ENCODE measurements around the gene GLIS1. TPM values are rescaled to one million over a fixed set of nuclear protein-coding genes. Genes with fewer than 3 reads are reported as not detected.

Gene GLIS1
- total and polyA plus RNA-seq, 2 experiments from 2014 or later: 0.26 to 0.31 TPM

GRCh38 chr1:53735261-53735660 is 3.7 kb downstream of the GLIS1 start:
- Histone ChIP-seq H3K4me2 (no peak overlapping the region; the same call in 1 of the 2 replicates), H4K20me1 (replicated peaks; ENCODE audit: insufficient read depth) (no peaks in the 10 kb centered on the region), H3K9me2 (ENCODE audit: insufficient read depth) (no peaks in the 10 kb centered on the region), H3K36me3 (ENCODE audit: insufficient read depth) (no peaks in the 10 kb centered on the region), H3K4me3 (no peak overlapping the region), H3K79me2 (replicated peaks; ENCODE audit: insufficient read depth) (no peaks in the 10 kb centered on the region), H3K27ac (ENCODE audit: low read depth) (no peak overlapping the region), H2AFZ (no peak overlapping the region), H3K27me3 (ENCODE audit: insufficient read depth) (peaks cover 61% of the 10 kb centered on the region), H3F3A (replicated peaks; ENCODE audit: low read depth) (peaks cover 4% of the 10 kb centered on the region; the same call in 1 of the 2 replicates), H3K4me1 (ENCODE audit: insufficient read depth) (peaks cover 9% of the 10 kb centered on the region; the same call in 1 of the 2 replicates)
- no peak for TF ChIP-seq NANOG (IDR thresholded peaks at IDR 0.05; ENCODE audit: borderline replicate concordance)
- no peak for TF ChIP-seq REST (IDR thresholded peaks at IDR 0.05; ENCODE audit: unreplicated experiment)
- TF ChIP-seq CTCF (conservative IDR thresholded peaks at IDR 0.05; ENCODE audit: low read depth in 2 of 2): no peak
- TF ChIP-seq POLR2AphosphoS5 (IDR thresholded peaks at IDR 0.05; ENCODE audit: low read depth): no peak
- TF ChIP-seq EZH2 (IDR thresholded peaks at IDR 0.05; ENCODE audit: low read depth, unreplicated experiment): no peak
- no peak for TF ChIP-seq ZNF114 (CRISPR knock-in tag; IDR thresholded peaks at IDR 0.05)
- no peak for TF ChIP-seq EZH2phosphoT487 (IDR thresholded peaks at IDR 0.05; ENCODE audit: unreplicated experiment)
- no peak for TF ChIP-seq ETS1 (IDR thresholded peaks at IDR 0.05)
- TF ChIP-seq ZNF331 (CRISPR knock-in tag; IDR thresholded peaks at IDR 0.05; ENCODE audit: low read depth): no peak
- no peak for TF ChIP-seq JUNB (IDR thresholded peaks at IDR 0.05; ENCODE audit: unreplicated experiment)
- TF ChIP-seq CREB1 (CRISPR knock-in tag; IDR thresholded peaks at IDR 0.05; ENCODE audit: low read depth): no peak
- no peak for TF ChIP-seq ZNF462 (CRISPR knock-in tag; IDR thresholded peaks at IDR 0.05)
- TF ChIP-seq STAT1 (IDR thresholded peaks at IDR 0.05; ENCODE audit: unreplicated experiment): no peak
- Mint-ChIP-seq H3K36me3 (ENCODE audit: low read depth) (no peaks in the 10 kb centered on the region), H3K9me3 (no peaks in the 10 kb centered on the region), H3K4me1 (peaks cover 12% of the 10 kb centered on the region), H3K4me3 (no peak overlapping the region), H3K27ac (no peak overlapping the region), H3K27me3 (ENCODE audit: insufficient read depth, low read depth, poor library complexity) (peaks cover 54% of the 10 kb centered on the region)
- no peak for ATAC-seq
- no peak for DNase-seq (ENCODE audit: low spot score)

Measured in GM23338 (cell line).